ENCODE data around the gene PRLR. TPM values are rescaled to one million over a fixed set of nuclear protein-coding genes. Genes with fewer than 3 reads are reported as not detected.

PRLR gene
- total RNA-seq, 2 donors from 2014 or later = 6.2 to 7.9 TPM

DNA sequence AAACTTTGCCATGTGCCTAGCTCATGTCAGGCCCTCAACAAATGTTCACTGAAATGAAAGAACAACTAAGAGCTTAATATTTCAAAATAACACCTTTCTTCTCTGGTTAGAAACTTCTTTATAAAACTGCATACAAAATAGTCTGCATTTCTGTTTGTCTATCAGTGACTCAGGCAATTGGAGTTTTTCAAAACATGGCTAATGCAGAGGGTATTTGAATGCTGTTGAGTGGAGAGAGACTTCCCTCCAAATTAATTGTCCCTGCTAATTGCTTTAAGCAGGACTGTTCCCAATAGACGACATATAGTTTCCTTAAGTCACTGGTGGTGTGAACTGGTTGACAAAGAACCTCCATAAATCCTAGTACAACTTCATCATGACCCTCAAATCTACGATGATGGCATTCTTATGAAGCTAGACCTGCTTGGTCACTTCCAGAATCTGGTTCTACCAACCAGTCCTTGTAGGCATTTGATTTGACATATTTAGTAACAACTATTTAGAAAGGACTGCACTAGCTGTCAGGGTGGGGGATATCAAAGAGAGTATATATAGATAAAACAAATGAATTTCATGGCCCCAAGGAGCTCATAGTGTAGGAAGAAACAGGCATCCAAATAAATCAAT is 84.5 kb downstream of the PRLR start:
- Histone ChIP-seq H3K9me3 (no peaks in the 10 kb centered on the region), H3K4me3 (no peak overlapping the region), H3K36me3 (replicated peaks in 1 of 2; ENCODE audit: insufficient read depth in 1 of 2, low read depth in 2 of 2) (no peaks in the 10 kb centered on the region), H3K27me3 (no peaks in the 10 kb centered on the region), H3K4me1 (no peaks in the 10 kb centered on the region), H3K27ac (no peak overlapping the region)
- DNase-seq (no peak), ATAC-seq (no peak)
- 79 to 92% methylated on average over 2 of the region's 2 CpGs for WGBS, 2 donors
- TF ChIP-seq, protein P1, sequence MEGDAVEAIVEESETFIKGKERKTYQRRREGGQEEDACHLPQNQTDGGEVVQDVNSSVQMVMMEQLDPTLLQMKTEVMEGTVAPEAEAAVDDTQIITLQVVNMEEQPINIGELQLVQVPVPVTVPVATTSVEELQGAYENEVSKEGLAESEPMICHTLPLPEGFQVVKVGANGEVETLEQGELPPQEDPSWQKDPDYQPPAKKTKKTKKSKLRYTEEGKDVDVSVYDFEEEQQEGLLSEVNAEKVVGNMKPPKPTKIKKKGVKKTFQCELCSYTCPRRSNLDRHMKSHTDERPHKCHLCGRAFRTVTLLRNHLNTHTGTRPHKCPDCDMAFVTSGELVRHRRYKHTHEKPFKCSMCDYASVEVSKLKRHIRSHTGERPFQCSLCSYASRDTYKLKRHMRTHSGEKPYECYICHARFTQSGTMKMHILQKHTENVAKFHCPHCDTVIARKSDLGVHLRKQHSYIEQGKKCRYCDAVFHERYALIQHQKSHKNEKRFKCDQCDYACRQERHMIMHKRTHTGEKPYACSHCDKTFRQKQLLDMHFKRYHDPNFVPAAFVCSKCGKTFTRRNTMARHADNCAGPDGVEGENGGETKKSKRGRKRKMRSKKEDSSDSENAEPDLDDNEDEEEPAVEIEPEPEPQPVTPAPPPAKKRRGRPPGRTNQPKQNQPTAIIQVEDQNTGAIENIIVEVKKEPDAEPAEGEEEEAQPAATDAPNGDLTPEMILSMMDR (IDR thresholded peaks at IDR 0.05) = no peak
- TF ChIP-seq POLR2A (IDR thresholded peaks at IDR 0.05) = no peak
- intact Hi-C loops (cut with DNase I) = no loop called here

DNA sequence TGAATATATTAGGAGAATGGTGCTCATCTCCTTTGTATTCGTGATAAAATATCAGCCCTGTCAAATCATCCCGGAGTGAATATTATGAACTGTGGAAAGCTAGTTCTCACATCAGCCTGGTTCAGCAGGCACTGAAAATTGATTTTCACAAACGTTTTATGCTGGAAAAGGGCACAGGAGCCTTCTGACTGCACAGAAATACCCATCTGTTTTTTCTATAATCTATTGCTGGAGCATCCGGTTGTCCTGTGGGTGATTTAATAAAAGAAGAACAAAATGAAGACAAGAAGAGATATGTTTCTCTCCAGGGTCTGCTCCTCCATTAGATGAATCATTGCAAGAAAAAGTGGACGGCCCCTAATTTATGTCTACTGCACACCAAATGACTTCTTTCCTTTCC is 85.3 kb downstream of the PRLR start:
- intact Hi-C loops (cut with DNase I) = no loop called here
- ATAC-seq (no peak), DNase-seq (no peak)
- Histone ChIP-seq H3K36me3 (replicated peaks in 1 of 2; ENCODE audit: insufficient read depth in 1 of 2, low read depth in 2 of 2) (no peaks in the 10 kb centered on the region), H3K9me3 (no peaks in the 10 kb centered on the region), H3K4me1 (no peaks in the 10 kb centered on the region), H3K27me3 (no peaks in the 10 kb centered on the region), H3K4me3 (no peak overlapping the region), H3K27ac (no peak overlapping the region)
- 84% methylated on average over 5 of the region's 5 CpGs for WGBS, 2 donors
- TF ChIP-seq, protein P1 (IDR thresholded peaks at IDR 0.05) = no peak
- no peak for TF ChIP-seq POLR2A (IDR thresholded peaks at IDR 0.05)

DNA sequence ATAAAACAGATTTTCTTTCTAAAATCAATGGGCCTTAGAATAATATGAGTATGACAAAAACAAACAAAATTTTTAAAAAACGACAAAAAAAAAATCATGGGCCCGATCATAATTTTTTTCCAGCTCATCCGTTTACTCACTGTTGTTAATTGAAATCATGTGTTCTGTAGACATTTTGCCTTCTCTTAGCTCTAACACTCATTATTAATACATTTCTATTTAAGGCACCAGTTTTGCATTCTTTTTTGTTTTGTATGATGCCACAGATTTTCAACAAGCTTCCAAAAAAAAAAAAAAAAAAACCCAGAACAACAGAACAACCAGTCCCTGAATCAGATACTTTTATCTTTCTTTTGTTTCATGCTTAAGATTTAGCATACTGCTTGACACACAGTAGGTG is 86.4 kb downstream of the PRLR start:
- Histone ChIP-seq H3K36me3 (replicated peaks in 1 of 2; ENCODE audit: insufficient read depth in 1 of 2, low read depth in 2 of 2) (no peaks in the 10 kb centered on the region), H3K4me1 (no peaks in the 10 kb centered on the region), H3K9me3 (no peaks in the 10 kb centered on the region), H3K4me3 (no peak overlapping the region), H3K27me3 (no peaks in the 10 kb centered on the region), H3K27ac (no peak overlapping the region)
- WGBS, 2 donors = 81 to 83% methylated on average over 3 of the region's 3 CpGs
- no peak for ATAC-seq
- DNase-seq = no peak
- TF ChIP-seq, protein P1 (IDR thresholded peaks at IDR 0.05) = no peak
- no peak for TF ChIP-seq POLR2A (IDR thresholded peaks at IDR 0.05)
- intact Hi-C loops (cut with DNase I) = no loop called here

DNA sequence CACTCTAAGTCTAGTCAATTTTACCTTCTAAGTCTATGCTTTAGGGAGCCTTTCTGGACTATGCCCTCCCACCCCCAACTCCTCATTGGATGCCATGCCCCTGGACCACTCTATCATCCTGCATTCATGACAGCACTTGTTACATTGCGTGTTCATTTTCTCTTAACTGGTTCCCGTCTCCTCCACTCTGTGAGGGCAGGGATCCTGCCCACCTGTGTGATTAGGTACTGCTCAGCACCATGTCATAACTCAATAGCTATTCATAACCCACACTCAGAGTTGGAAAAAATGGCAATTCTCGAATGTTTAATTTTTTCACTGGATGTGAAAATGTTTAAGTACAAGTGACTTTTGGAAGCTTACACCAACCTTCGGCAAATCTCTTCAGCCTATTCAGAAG is 88.5 kb downstream of the PRLR start:
- Histone ChIP-seq H3K4me1 (no peaks in the 10 kb centered on the region), H3K27me3 (no peaks in the 10 kb centered on the region), H3K27ac (no peak overlapping the region), H3K4me3 (no peak overlapping the region), H3K36me3 (replicated peaks in 1 of 2; ENCODE audit: insufficient read depth in 1 of 2, low read depth in 2 of 2) (no peaks in the 10 kb centered on the region), H3K9me3 (no peaks in the 10 kb centered on the region)
- TF ChIP-seq, protein P1 (IDR thresholded peaks at IDR 0.05) = no peak
- no peak for ATAC-seq
- DNase-seq = no peak
- 93 to 97% methylated on average over 4 of the region's 4 CpGs for WGBS, 2 donors
- intact Hi-C loops (cut with DNase I) = no loop called here

DNA sequence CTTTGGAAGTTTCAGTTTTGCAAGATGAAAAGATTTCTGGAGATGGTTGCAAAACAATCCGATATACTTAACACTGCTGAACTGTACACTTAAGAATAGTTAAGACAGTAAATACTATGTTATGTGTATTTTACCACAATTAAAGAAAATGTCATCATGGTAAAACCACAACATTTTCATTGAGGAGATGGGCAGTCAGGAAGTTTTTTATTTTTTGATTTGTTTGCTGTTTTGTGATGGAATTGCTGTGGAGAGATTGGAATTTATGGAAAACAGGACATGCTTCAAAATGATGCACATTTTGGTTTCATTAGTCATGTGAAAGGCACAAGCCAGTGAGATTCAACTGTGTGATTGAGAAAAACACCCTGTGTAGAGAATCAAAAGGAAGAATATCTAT is 92.1 kb downstream of the PRLR start:
- no peak overlapping the region for H3K27ac ChIP-seq
- ATAC-seq (no peak), DNase-seq (no peak)
- no peaks in the 10 kb centered on the region for H3K4me1 ChIP-seq
- H3K36me3 ChIP-seq (replicated peaks in 1 of 2; ENCODE audit: insufficient read depth in 1 of 2, low read depth in 2 of 2) = no peaks in the 10 kb centered on the region
- 89 to 90% methylated on average over 1 of the region's 1 CpG for WGBS, 2 donors
- no peak for TF ChIP-seq POLR2A (IDR thresholded peaks at IDR 0.05)
- TF ChIP-seq, protein P1 (IDR thresholded peaks at IDR 0.05) = no peak
- no peaks in the 10 kb centered on the region for H3K27me3 ChIP-seq
- H3K9me3 ChIP-seq = no peaks in the 10 kb centered on the region
- intact Hi-C loops (cut with DNase I) = no loop called here
- no peak overlapping the region for H3K4me3 ChIP-seq

Data from body of pancreas (tissue), 4 donors.